Kidney epithelial cell (primary cell): ENCODE data around the gene PPIE. TPM values are rescaled to one million over a fixed set of nuclear protein-coding genes. Genes with fewer than 3 reads are reported as not detected.
A peak's percentile ranks its signal among the peaks of the same experiment; 100 is the strongest.
"Not testable (repeated sequence)": the region's sequence is repeated elsewhere in the genome, so short reads cannot be mapped to it uniquely, and the experiment has no call there.

ENCODE experiments used
- DNase-seq: peaks from one replicate; pipeline ENCODE4 v3.0.0-alpha.2; 2010; ENCODE audit warnings: low read depth
- H3K27me3 ChIP-seq: 2 replicates; pipeline ENCODE4 v1.6.0; 2011; ENCODE audit warnings: low read length; ENCODE audit not compliant: control insufficient read depth, insufficient read depth
- H3K36me3 ChIP-seq: 2 replicates; pipeline ENCODE4 v1.5.1; 2011; ENCODE audit warnings: low read length; ENCODE audit not compliant: control insufficient read depth, insufficient read depth
- H3K4me3 ChIP-seq: 2 replicates; pipeline ENCODE4 v1.5.1; 2011; ENCODE audit warnings: low read depth, mild to moderate bottlenecking, control low read depth, low read length
- CTCF ChIP-seq: IDR thresholded peaks from 2 replicates; pipeline ENCODE4 v1.5.1; 2011; ENCODE audit warnings: mild to moderate bottlenecking, moderate library complexity, low read length, control low read depth, inconsistent platforms; ENCODE audit not compliant: insufficient read depth, poor library complexity, severe bottlenecking
- total RNA-seq: library from RNA; depleted of rRNA; stranded (reverse); fragments of >200 nt; gene quantifications from 2 replicates; pipeline ENCODE4 v1.2.3, GENCODE V29; 2015

The PPIE gene
- total RNA-seq, 1 donor from 2014 or later = 58.2 TPM

GRCh38 chr1:39795651-39796050, 57.0 kb downstream of the PPIE start:
- TF ChIP-seq CTCF = no peak
- H3K27me3 ChIP-seq = no peaks in the 10 kb centered on the region
- no peaks in the 10 kb centered on the region for H3K36me3 ChIP-seq
- no peak for DNase-seq
- no peak overlapping the region for H3K4me3 ChIP-seq

GRCh38 chr1:39798859-39799769, 60.4 kb downstream of the PPIE start:
- DNase-seq = peak; percentile 63
- not testable (repeated sequence) for H3K4me3 ChIP-seq, H3K27me3 ChIP-seq, H3K36me3 ChIP-seq
- TF ChIP-seq CTCF = peak; percentile 36

- Histone ChIP-seq H3K27me3 (no peaks in the 10 kb centered on the region), H3K36me3 (no peaks in the 10 kb centered on the region), H3K4me3 (no peak overlapping the region)
- TF ChIP-seq CTCF = peak; percentile 87
- DNase-seq = peak; percentile 86
These were observed 61.2 kb downstream of the PPIE start for GRCh38 chr1:39799770-39800470.

- no peak for TF ChIP-seq CTCF
- no peaks in the 10 kb centered on the region for H3K27me3 ChIP-seq
- H3K36me3 ChIP-seq = no peaks in the 10 kb centered on the region
- no peak overlapping the region for H3K4me3 ChIP-seq
- DNase-seq = no peak
These were observed 61.8 kb downstream of the PPIE start for GRCh38 chr1:39800471-39800835.

GRCh38 chr1:39802496-39803260, 64.0 kb downstream of the PPIE start:
- DNase-seq = no peak
- TF ChIP-seq CTCF = no peak
- Histone ChIP-seq H3K27me3 (no peaks in the 10 kb centered on the region), H3K36me3 (no peaks in the 10 kb centered on the region), H3K4me3 (no peak overlapping the region)
